Activated CD4-positive, alpha-beta memory T cell treated with anti-CD3 and anti-CD28 coated beads for 36 hours (primary cell): Measurements from ENCODE around the gene KNG1. TPM values are rescaled to one million over a fixed set of nuclear protein-coding genes. Genes with fewer than 3 reads are reported as not detected.
"Not testable (repeated sequence)": the region's sequence is repeated elsewhere in the genome, so short reads cannot be mapped to it uniquely, and the experiment has no call there.

Experiments used
- CTCF ChIA-PET: fragments of 350-600 bp; sonication (Branson Sonifier 250); formaldehyde crosslinking; loops from one replicate; lab custom pipeline; 2021; ENCODE audit warnings: antibody characterized with exemption, inconsistent platforms; lab: Charles Lee
- POLR2A ChIA-PET: fragments of 350-600 bp; sonication (Branson Sonifier 250); formaldehyde crosslinking; loops from one replicate; lab custom pipeline; 2021; ENCODE audit warnings: antibody characterized with exemption; lab: Charles Lee
- DNase-seq: peaks from one replicate; pipeline ENCODE4 v3.0.0-alpha.2; 2020
- H3K27ac Mint-ChIP-seq: one replicate; pipeline ENCODE4 v1.8.0; 2021; ENCODE audit warnings: mixed read lengths
- H3K27me3 Mint-ChIP-seq: one replicate; pipeline ENCODE4 v1.8.0; 2021; ENCODE audit warnings: mixed read lengths
- H3K36me3 Mint-ChIP-seq: one replicate; pipeline ENCODE4 v1.8.0; 2021; ENCODE audit warnings: mixed read lengths
- H3K4me1 Mint-ChIP-seq: one replicate; pipeline ENCODE4 v1.8.0; 2021; ENCODE audit warnings: low read depth, mixed read lengths
- H3K4me3 Mint-ChIP-seq: one replicate; pipeline ENCODE4 v1.8.0; 2021; ENCODE audit warnings: mild to moderate bottlenecking, mixed read lengths
- H3K9me3 Mint-ChIP-seq: one replicate; pipeline ENCODE4 v1.8.0; 2021; ENCODE audit warnings: mixed read lengths
- intact Hi-C: fragments of 100-400 bp; cut with micrococcal nuclease; formaldehyde crosslinking; loops from one replicate; pipeline ENCODE4 v1.15.1; 2023
- total RNA-seq, 2 experiments: library from RNA; stranded (reverse); gene quantifications; one replicate each; pipeline ENCODE4 v1.2.3, GENCODE V29; 2021

The KNG1 gene
- total RNA-seq = not detected

- intact Hi-C loops = no loop called here
- Mint-ChIP-seq H3K4me1 (no peaks in the 10 kb centered on the region), H3K36me3 (no peaks in the 10 kb centered on the region), H3K27me3 (peaks cover 3% of the 10 kb centered on the region), H3K9me3 (no peaks in the 10 kb centered on the region), H3K27ac (no peak within 1 kb of the TSS), H3K4me3 (no peak within 1 kb of the TSS)
- DNase-seq = no peak
- ChIA-PET CTCF (no interaction called here), POLR2A (no interaction called here)
Measured at GRCh38 chr3:186717039-186717457, at the start of gene KNG1. KNG1 (plus strand) TSS chr3:186717359; CDS start chr3:186717543, 184 bp downstream.

DNA sequence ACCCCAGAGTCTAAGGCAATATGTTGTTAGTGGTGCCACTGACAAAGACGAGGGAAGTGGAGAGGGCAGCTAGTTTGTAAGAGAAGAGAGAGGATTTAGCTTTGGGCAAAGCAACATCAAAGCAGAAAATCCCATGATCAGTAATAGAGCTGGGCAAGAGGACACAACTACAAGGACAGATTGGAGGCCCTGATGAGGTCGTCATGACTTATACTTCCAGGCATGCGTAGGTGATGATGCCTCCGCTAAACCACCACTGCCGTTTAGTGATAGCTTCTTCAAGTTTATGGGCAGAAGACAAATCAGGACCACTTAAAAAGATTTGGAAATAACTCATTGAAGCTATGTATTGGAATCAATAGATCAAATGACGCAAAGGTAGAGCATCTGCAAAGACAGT, 48.7 kb upstream of the KNG1 start:
- CTCF ChIA-PET = no interaction called here
- Mint-ChIP-seq H3K4me3 (no peak overlapping the region), H3K9me3 (no peaks in the 10 kb centered on the region), H3K36me3 (no peaks in the 10 kb centered on the region), H3K27me3 (peaks cover 8% of the 10 kb centered on the region), H3K27ac (no peak overlapping the region), H3K4me1 (peaks cover 17% of the 10 kb centered on the region)
- intact Hi-C loops = no loop called here
- DNase-seq = no peak
- POLR2A ChIA-PET = no interaction called here

- H3K4me1 Mint-ChIP-seq = peaks cover 17% of the 10 kb centered on the region
- POLR2A ChIA-PET = no interaction called here
- no peaks in the 10 kb centered on the region for H3K36me3 Mint-ChIP-seq
- H3K4me3 Mint-ChIP-seq = no peak overlapping the region
- intact Hi-C loops = no loop called here
- peaks cover 14% of the 10 kb centered on the region for H3K27me3 Mint-ChIP-seq
- no peaks in the 10 kb centered on the region for H3K9me3 Mint-ChIP-seq
- no peak for DNase-seq
- peak overlapping the region; percentile 28 for H3K27ac Mint-ChIP-seq
- CTCF ChIA-PET = no interaction called here
Measured at GRCh38 chr3:186669378-186670084, 47.6 kb upstream of the KNG1 start.

DNA sequence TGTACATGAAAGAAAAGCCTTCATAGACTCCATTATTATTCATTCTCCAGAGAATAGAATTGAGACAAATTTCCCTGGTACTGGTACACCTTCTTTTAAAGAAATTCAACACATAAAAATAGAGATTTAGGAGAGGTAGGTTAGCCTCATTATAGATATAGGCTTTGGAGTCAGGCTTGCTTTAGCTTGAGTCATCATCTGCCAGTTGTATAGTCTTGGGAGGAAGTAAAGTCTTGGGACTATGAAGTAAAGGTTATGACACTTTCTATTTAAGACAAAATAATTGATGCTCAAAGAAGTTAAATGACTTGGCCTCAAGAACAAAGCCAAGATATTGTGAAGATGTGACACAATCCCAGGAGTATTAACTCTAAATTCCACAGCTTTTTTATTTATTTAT, 47.0 kb upstream of the KNG1 start:
- POLR2A ChIA-PET = no interaction called here

DNA sequence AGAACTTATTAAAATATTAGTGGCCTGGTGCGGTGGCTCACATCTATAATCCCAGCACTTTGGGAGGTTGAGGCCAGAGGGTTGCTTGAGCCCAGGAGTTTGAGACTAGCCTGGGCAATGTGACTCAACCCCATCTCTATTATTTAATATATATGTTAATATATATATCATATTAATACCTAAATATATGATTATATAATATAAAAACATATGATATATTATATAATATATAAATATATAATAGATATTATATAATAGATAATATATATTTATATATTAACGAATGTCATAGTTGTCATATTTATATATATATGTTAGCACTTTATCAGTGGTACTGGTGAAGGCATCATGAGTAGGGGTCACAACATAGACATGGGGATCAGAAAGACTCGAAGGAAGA, 46.1 kb upstream of the KNG1 start:
- no peaks in the 10 kb centered on the region for H3K9me3 Mint-ChIP-seq
- peaks cover 17% of the 10 kb centered on the region for H3K4me1 Mint-ChIP-seq
- no peak overlapping the region for H3K4me3 Mint-ChIP-seq
- intact Hi-C loops = no loop called here
- POLR2A ChIA-PET = no interaction called here
- CTCF ChIA-PET = no interaction called here
- H3K27me3 Mint-ChIP-seq = peaks cover 17% of the 10 kb centered on the region
- no peaks in the 10 kb centered on the region for H3K36me3 Mint-ChIP-seq
- no peak for DNase-seq
- no peak overlapping the region for H3K27ac Mint-ChIP-seq

More for the DNA sequence above, 47.0 kb upstream of the KNG1 start:
- H3K27me3 Mint-ChIP-seq = peaks cover 16% of the 10 kb centered on the region
- peaks cover 17% of the 10 kb centered on the region for H3K4me1 Mint-ChIP-seq
- H3K9me3 Mint-ChIP-seq = no peaks in the 10 kb centered on the region
- H3K36me3 Mint-ChIP-seq = no peaks in the 10 kb centered on the region
- H3K27ac Mint-ChIP-seq = no peak overlapping the region
- H3K4me3 Mint-ChIP-seq = no peak overlapping the region
- intact Hi-C loops = no loop called here
- no peak for DNase-seq
- CTCF ChIA-PET = no interaction called here

- H3K9me3 Mint-ChIP-seq = no peaks in the 10 kb centered on the region
- ChIA-PET POLR2A (no interaction called here), CTCF (no interaction called here)
- no peaks in the 10 kb centered on the region for H3K4me1 Mint-ChIP-seq
- no peak for DNase-seq
- intact Hi-C loops = no loop called here
- H3K4me3 Mint-ChIP-seq = no peak overlapping the region
- H3K27ac Mint-ChIP-seq = no peak overlapping the region
- peaks cover 40% of the 10 kb centered on the region for H3K27me3 Mint-ChIP-seq
- H3K36me3 Mint-ChIP-seq = no peaks in the 10 kb centered on the region
Measured at GRCh38 chr3:186678604-186679003, 38.6 kb upstream of the KNG1 start.

DNA sequence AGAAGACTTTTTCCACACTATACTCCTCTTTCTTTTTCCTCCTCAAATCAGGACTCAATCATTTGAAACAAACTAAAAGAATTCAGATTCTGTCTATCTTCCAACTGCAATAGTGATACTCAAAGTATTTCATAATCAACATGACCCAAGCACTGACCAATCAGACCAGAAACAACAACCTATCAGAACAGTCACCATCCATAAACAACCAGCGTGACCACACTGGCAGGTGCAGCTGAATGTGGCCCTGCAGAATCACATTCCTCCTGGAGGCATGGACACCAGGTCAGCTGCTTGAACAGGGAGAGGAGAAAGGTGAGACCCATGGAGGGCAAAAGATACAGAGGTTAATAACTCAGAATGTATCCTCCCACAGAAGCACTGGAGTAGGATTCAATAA, 38.0 kb upstream of the KNG1 start:
- no peaks in the 10 kb centered on the region for H3K4me1 Mint-ChIP-seq
- intact Hi-C loops = no loop called here
- peaks cover 36% of the 10 kb centered on the region for H3K27me3 Mint-ChIP-seq
- H3K36me3 Mint-ChIP-seq = no peaks in the 10 kb centered on the region
- H3K27ac Mint-ChIP-seq = no peak overlapping the region
- H3K4me3 Mint-ChIP-seq = no peak overlapping the region
- no peak for DNase-seq
- CTCF ChIA-PET = no interaction called here
- no peaks in the 10 kb centered on the region for H3K9me3 Mint-ChIP-seq
- POLR2A ChIA-PET = no interaction called here

DNA sequence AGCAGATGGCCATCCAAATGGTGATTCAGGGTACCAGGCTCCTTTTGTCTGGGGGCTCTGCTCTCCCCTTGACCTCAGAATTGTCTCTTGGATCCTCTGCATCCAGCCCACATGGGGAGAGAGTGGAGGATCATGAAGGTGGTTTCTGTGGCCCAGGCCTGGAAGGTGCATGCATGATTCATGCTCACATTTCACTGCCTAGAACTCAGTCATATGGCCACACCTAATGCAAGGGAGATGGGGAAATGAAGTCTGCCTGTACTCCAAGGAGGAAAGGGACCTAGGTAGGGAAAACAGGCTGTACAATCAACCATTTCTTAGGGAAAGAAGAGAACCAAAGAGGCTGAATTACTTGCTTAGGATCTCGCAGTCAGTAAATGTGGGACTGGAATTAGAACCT, 36.3 kb upstream of the KNG1 start:
- DNase-seq = no peak
- CTCF ChIA-PET = no interaction called here

GRCh38 chr3:186682812-186683211, 34.3 kb upstream of the KNG1 start:
- POLR2A ChIA-PET = no interaction called here
- DNase-seq = no peak
- peaks cover 2% of the 10 kb centered on the region for H3K4me1 Mint-ChIP-seq
- H3K9me3 Mint-ChIP-seq = peaks cover 10% of the 10 kb centered on the region
- H3K36me3 Mint-ChIP-seq = peaks cover 2% of the 10 kb centered on the region
- intact Hi-C loops = no loop called here
- CTCF ChIA-PET = no interaction called here
- H3K27ac Mint-ChIP-seq = no peak overlapping the region
- H3K4me3 Mint-ChIP-seq = no peak overlapping the region
- H3K27me3 Mint-ChIP-seq = peaks cover 35% of the 10 kb centered on the region

More for the DNA sequence above, 36.3 kb upstream of the KNG1 start:
- Mint-ChIP-seq H3K4me1 (no peaks in the 10 kb centered on the region), H3K27ac (no peak overlapping the region), H3K4me3 (no peak overlapping the region), H3K27me3 (peaks cover 37% of the 10 kb centered on the region), H3K9me3 (peaks cover 10% of the 10 kb centered on the region), H3K36me3 (no peaks in the 10 kb centered on the region)
- POLR2A ChIA-PET = no interaction called here
- intact Hi-C loops = no loop called here

DNA sequence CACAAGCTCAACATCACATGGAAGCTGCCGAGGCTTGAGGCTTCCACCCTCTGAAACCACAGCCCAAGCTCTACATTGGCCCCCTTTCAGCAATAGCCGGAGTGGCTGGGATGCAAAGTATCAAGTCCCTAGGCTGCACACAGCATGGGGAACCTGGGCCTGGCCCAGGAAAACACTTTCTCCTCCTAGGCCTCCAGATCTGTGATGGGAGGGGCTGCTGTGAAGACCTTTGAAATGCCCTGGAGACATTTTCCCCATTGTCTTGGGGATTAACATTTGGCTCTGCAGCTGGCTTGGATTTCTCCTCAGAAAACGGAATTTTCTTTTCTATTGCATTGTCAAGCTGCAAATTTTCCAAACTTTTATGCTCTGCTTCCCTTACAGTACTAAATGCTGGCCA, 33.2 kb upstream of the KNG1 start:
- DNase-seq = no peak
- H3K4me3 Mint-ChIP-seq = no peak overlapping the region
- intact Hi-C loops = no loop called here
- peaks cover 2% of the 10 kb centered on the region for H3K36me3 Mint-ChIP-seq
- POLR2A ChIA-PET = no interaction called here
- CTCF ChIA-PET = no interaction called here
- peaks cover 2% of the 10 kb centered on the region for H3K4me1 Mint-ChIP-seq
- H3K27ac Mint-ChIP-seq = no peak overlapping the region
- peaks cover 33% of the 10 kb centered on the region for H3K27me3 Mint-ChIP-seq
- H3K9me3 Mint-ChIP-seq = peaks cover 10% of the 10 kb centered on the region

- intact Hi-C loops, H3K4me1 Mint-ChIP-seq, POLR2A ChIA-PET, H3K4me3 Mint-ChIP-seq, H3K27ac Mint-ChIP-seq, DNase-seq, H3K36me3 Mint-ChIP-seq, CTCF ChIA-PET: not testable (repeated sequence)
- Mint-ChIP-seq H3K9me3 (peaks cover 10% of the 10 kb centered on the region), H3K27me3 (peaks cover 33% of the 10 kb centered on the region)
Measured at GRCh38 chr3:186686475-186686874, 30.7 kb upstream of the KNG1 start.

GRCh38 chr3:186687120-186687651, 30.0 kb upstream of the KNG1 start:
- DNase-seq = no peak
- Mint-ChIP-seq H3K4me1 (peaks cover 2% of the 10 kb centered on the region), H3K27me3 (peaks cover 35% of the 10 kb centered on the region), H3K4me3 (no peak overlapping the region), H3K36me3 (peaks cover 2% of the 10 kb centered on the region), H3K27ac (no peak overlapping the region), H3K9me3 (peaks cover 10% of the 10 kb centered on the region)
- ChIA-PET POLR2A (no interaction called here), CTCF (no interaction called here)
- intact Hi-C loops = no loop called here

- H3K27ac Mint-ChIP-seq, H3K9me3 Mint-ChIP-seq, CTCF ChIA-PET, H3K36me3 Mint-ChIP-seq, intact Hi-C loops, H3K4me1 Mint-ChIP-seq, H3K4me3 Mint-ChIP-seq, POLR2A ChIA-PET, DNase-seq: not testable (repeated sequence)
- H3K27me3 Mint-ChIP-seq = peaks cover 21% of the 10 kb centered on the region
Measured at GRCh38 chr3:186690304-186690703, 26.9 kb upstream of the KNG1 start.
